GM12878 (cell line): ENCODE measurements around the gene SNTA1. TPM values are rescaled to one million over a fixed set of nuclear protein-coding genes. Genes with fewer than 3 reads are reported as not detected.

Experiments
- ATF7 ChIP-seq: fragments of 450-650 bp; IDR thresholded peaks from 2 replicates; pipeline ENCODE4 v1.6.1; 2016; ENCODE audit warnings: low read depth, mild to moderate bottlenecking
- CHD2 ChIP-seq: IDR thresholded peaks from 2 replicates; pipeline ENCODE4 v1.6.1; 2011; ENCODE audit warnings: low read depth, low read length, improper control_type of control experiment, borderline replicate concordance
- CREM ChIP-seq: IDR thresholded peaks from 2 replicates; pipeline ENCODE4 v1.6.1; 2014; ENCODE audit warnings: antibody characterized with exemption, low read depth
- EED ChIP-seq: sonication (generic); IDR thresholded peaks from 2 replicates; pipeline ENCODE4 v1.6.1; 2016; ENCODE audit warnings: antibody characterized with exemption, low read depth
- EGR1 ChIP-seq, 2 experiments: IDR thresholded peaks; 1 replicate in 1 of 2; 2 replicates in 1 of 2; pipeline ENCODE4 v1.6.1; 2011 to 2012; ENCODE audit warnings: low read depth in 2 of 2, low read length in 2 of 2, borderline replicate concordance in 1 of 2, mild to moderate bottlenecking in 1 of 2, moderate library complexity in 1 of 2
- ESRRA ChIP-seq: IDR thresholded peaks from 2 replicates; pipeline ENCODE4 v1.6.1; 2012; ENCODE audit warnings: mild to moderate bottlenecking, low read length, improper control_type of control experiment
- GABPA ChIP-seq: IDR thresholded peaks from 2 replicates; pipeline ENCODE4 v1.6.1; 2014; ENCODE audit warnings: antibody characterized with exemption, low read depth, mild to moderate bottlenecking, inconsistent platforms
- HCFC1 ChIP-seq: fragments of 150-350 bp; IDR thresholded peaks from 2 replicates; pipeline ENCODE4 v1.6.1; 2014; ENCODE audit warnings: low read length
- HSF1 ChIP-seq: fragments of 150-350 bp; IDR thresholded peaks from 2 replicates; pipeline ENCODE4 v1.6.1; 2014; ENCODE audit warnings: mild to moderate bottlenecking, low read depth, low read length
- IKZF2 ChIP-seq, 2 experiments: fragments of 450-650 bp; IDR thresholded peaks; 2 replicates each; pipeline ENCODE4 v1.6.1; 2017; ENCODE audit warnings: mild to moderate bottlenecking in 2 of 2, moderate library complexity in 2 of 2
- MTA3 ChIP-seq: IDR thresholded peaks from 2 replicates; pipeline ENCODE4 v1.6.1; 2012; ENCODE audit warnings: low read length, inconsistent platforms, borderline replicate concordance
- MXI1 ChIP-seq: fragments of 150-350 bp; IDR thresholded peaks from 2 replicates; pipeline ENCODE4 v1.6.1; 2011; ENCODE audit warnings: low read depth, mild to moderate bottlenecking, inconsistent platforms, low read length, improper control_type of control experiment
- NFYA ChIP-seq: IDR thresholded peaks from 2 replicates; pipeline ENCODE4 v1.6.1; 2011; ENCODE audit warnings: low read depth, mild to moderate bottlenecking, low read length, improper control_type of control experiment, borderline replicate concordance
- NKRF ChIP-seq: fragments of 450-650 bp; conservative IDR thresholded peaks from 2 replicates; pipeline ENCODE4 v1.6.1; 2017; ENCODE audit warnings: mild to moderate bottlenecking, moderate library complexity
- RAD21 ChIP-seq: IDR thresholded peaks from 2 replicates; pipeline ENCODE4 v1.6.1; 2011; ENCODE audit warnings: mild to moderate bottlenecking, low read depth, low read length, moderate library complexity; ENCODE audit not compliant: insufficient read depth
- RAD51 ChIP-seq: fragments of 450-650 bp; IDR thresholded peaks from 2 replicates; pipeline ENCODE4 v1.6.1; 2016; ENCODE audit warnings: moderate library complexity, mild to moderate bottlenecking, inconsistent platforms
- RBBP5 ChIP-seq: fragments of 200-600 bp; sonication (generic); conservative IDR thresholded peaks from 2 replicates; pipeline ENCODE4 v1.6.1; 2016
- SMAD5 ChIP-seq: IDR thresholded peaks from 2 replicates; pipeline ENCODE4 v1.6.1; 2016; ENCODE audit warnings: antibody characterized with exemption, low read depth
- SMARCA5 ChIP-seq: fragments of 450-650 bp; IDR thresholded peaks from 2 replicates; pipeline ENCODE4 v1.6.1; 2017; ENCODE audit warnings: mild to moderate bottlenecking
- SPI1 ChIP-seq: IDR thresholded peaks from 2 replicates; pipeline ENCODE4 v1.6.1; 2011; ENCODE audit warnings: low read depth, mild to moderate bottlenecking, low read length, moderate library complexity, borderline replicate concordance; ENCODE audit not compliant: insufficient read depth
- YY1 ChIP-seq: IDR thresholded peaks from 2 replicates; pipeline ENCODE4 v1.6.1; 2011; ENCODE audit warnings: low read depth, mild to moderate bottlenecking, low read length
- ZBTB11 ChIP-seq: fragments of 450-650 bp; formaldehyde crosslinking; IDR thresholded peaks from 2 replicates; pipeline ENCODE4 v1.5.0; 2022; ENCODE audit warnings: mild to moderate bottlenecking, missing genetic modification characterization
- ZNF24 ChIP-seq: fragments of 450-650 bp; IDR thresholded peaks from 2 replicates; pipeline ENCODE4 v1.6.1; 2017; ENCODE audit warnings: antibody characterized with exemption, mild to moderate bottlenecking
- polyA plus RNA-seq, 11 experiments: library from polyadenylated mRNA; depleted of rRNA in 4 of 11; unstranded in 6 of 11; stranded (reverse) in 5 of 11; fragments of >200 nt; fragmentation: Nextera tagmentation in 4 of 11; fragmentation: Illumina TruSeq in 1 of 11; extraction: Ambion mirVana in 4 of 11; extraction: Trizol in 1 of 11; gene quantifications; 1 replicate in 1 of 11; 2 replicates in 10 of 11; pipeline versions ENCODE4 v1.2.1 to v1.2.3, GENCODE V29; 2011 to 2016; ENCODE audit warnings: inconsistent platforms in 2 of 11, missing spikeins in 2 of 11, low read depth in 1 of 11
- total RNA-seq, 4 experiments: library from RNA; depleted of rRNA in 3 of 4; stranded (reverse); fragments of >200 nt in 3 of 4; fragmentation: Illumina TruSeq in 1 of 4; extraction: Trizol in 1 of 4; gene quantifications; 2 replicates each; pipeline versions ENCODE4 v1.2.1 to v1.2.3, GENCODE V29; 2013 to 2021

Gene SNTA1
- total and polyA plus RNA-seq, 10 of the 15 experiments (the other 5 are each of a cell fraction or from before 2014, with no cell fraction given) = 0.26 to 5.1 (median 1.8) TPM

GRCh38 chr20:33401184-33401920 is 42.2 kb downstream of the SNTA1 start, which contains the start of gene CDK5RAP1 (continued):
- peak; percentile 97 for TF ChIP-seq ZBTB11 (CRISPR knock-in tag)
- TF ChIP-seq ATF7 = 0 out of 2 replicates have a peak, but pooled peaks have one; percentile 34
- peak; percentile 75; the same call in 1 of the 2 replicates for TF ChIP-seq SMAD5
- no peak for TF ChIP-seq RAD21
- peak; percentile 93 for TF ChIP-seq SMARCA5
- no peak; the same call in 1 of the 2 replicates for TF ChIP-seq HSF1
- peak; percentile 54; the same call in 1 of the 2 replicates for TF ChIP-seq ESRRA
- peak; percentile 70; the same call in 1 of the 2 replicates for TF ChIP-seq RBBP5
- 0 out of 2 replicates have a peak, but pooled peaks have one; percentile 43 for TF ChIP-seq EED
- peak; percentile 74 for TF ChIP-seq CHD2
- TF ChIP-seq MTA3 = no peak
- TF ChIP-seq IKZF2 (IDR thresholded peaks at IDR 0.05) = no peak; a peak in 1 of 4 replicates
- TF ChIP-seq MXI1 = peak; percentile 95
- TF ChIP-seq NFYA = no peak
- no peak for TF ChIP-seq SPI1
- no peak for TF ChIP-seq RAD51
- 0 out of 2 replicates have a peak, but pooled peaks have one; percentile 34 for TF ChIP-seq ZNF24
- TF ChIP-seq NKRF = peak; percentile 93
- TF ChIP-seq HCFC1 = peak; percentile 89
- TF ChIP-seq EGR1 (IDR thresholded peaks at IDR 0.05; ENCODE audit: borderline replicate concordance in 1 of 2, low read depth in 2 of 2, low read length in 2 of 2) = peak; percentile 61 to 91; a peak in 2 of 3 replicates
- peak; percentile 80; the same call in 1 of the 2 replicates for TF ChIP-seq CREM
- TF ChIP-seq YY1 = peak; percentile 92
- peak; percentile 100 for TF ChIP-seq GABPA
